Upper lobe of left lung (tissue), 4 donors: Measurements from ENCODE around the gene C2orf80.

ENCODE experiments used
- CTCF ChIP-seq, 6 experiments: fragments of 450-650 bp in 4 of 6; fragments of 200-600 bp in 2 of 6; sonication (generic) in 2 of 6; IDR thresholded peaks; one replicate each; pipeline ENCODE4 v1.5.1; 2016 to 2019; ENCODE audit warnings: antibody characterized with exemption in 6 of 6
- EP300 ChIP-seq, 4 donors: sonication (generic); formaldehyde crosslinking; IDR thresholded peaks; one replicate each; pipeline ENCODE4 v1.5.1; 2017; ENCODE audit warnings: antibody characterized with exemption in 4 of 4, control low read depth in 2 of 4

- TF ChIP-seq CTCF (IDR thresholded peaks at IDR 0.05) (no peak), EP300 (IDR thresholded peaks at IDR 0.05) (no peak)
Observed at GRCh38 chr2:208125251-208125650, 64.6 kb downstream of the C2orf80 start.
